ENCODE data around the gene GNA12.

The GNA12 gene

DNA sequence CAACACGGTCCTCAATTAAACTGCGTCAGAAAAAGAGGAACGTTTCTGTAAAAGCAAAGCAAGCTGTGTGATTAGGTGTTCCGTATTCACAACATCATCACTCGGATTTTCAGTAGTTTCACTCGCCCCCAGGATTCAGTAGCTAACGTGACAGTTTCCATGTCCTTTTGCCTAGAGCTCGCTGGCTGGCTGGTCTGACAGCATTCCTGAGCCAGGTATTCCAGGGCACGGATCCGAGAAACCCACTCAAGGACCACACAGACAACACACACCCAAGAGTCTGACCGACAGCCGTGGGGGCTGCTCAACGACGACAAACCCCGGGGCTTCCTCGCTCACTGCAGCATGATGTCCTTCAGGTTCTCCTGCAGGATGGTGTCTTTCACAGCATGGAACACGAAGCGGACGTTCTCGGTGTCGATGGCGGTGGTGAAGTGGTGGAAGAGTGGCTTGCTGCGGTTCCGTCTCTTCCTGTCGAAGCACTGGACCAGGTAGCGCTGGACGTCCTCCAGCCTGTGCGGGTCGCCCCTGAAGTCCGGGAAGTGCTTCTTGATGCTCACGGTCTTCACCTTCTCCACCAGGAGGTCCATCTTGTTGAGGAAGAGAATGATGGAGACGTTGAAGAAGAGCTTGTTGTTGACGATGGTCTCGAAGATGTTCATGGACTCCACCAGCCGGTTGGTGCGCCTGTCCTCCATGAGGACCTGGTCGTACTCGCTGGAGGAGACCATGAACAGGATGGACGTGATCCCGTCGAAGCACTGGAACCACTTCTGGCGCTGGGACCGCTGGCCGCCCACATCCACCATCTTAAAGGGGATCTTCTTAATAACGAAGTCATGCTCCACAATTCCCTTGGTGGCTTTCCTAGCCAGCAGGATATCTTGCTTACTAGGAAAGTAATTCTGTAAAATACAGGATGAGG, 113.0 kb downstream of the GNA12 start:
- TF ChIP-seq, protein P1, sequence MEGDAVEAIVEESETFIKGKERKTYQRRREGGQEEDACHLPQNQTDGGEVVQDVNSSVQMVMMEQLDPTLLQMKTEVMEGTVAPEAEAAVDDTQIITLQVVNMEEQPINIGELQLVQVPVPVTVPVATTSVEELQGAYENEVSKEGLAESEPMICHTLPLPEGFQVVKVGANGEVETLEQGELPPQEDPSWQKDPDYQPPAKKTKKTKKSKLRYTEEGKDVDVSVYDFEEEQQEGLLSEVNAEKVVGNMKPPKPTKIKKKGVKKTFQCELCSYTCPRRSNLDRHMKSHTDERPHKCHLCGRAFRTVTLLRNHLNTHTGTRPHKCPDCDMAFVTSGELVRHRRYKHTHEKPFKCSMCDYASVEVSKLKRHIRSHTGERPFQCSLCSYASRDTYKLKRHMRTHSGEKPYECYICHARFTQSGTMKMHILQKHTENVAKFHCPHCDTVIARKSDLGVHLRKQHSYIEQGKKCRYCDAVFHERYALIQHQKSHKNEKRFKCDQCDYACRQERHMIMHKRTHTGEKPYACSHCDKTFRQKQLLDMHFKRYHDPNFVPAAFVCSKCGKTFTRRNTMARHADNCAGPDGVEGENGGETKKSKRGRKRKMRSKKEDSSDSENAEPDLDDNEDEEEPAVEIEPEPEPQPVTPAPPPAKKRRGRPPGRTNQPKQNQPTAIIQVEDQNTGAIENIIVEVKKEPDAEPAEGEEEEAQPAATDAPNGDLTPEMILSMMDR (IDR thresholded peaks at IDR 0.05; ENCODE audit: insufficient read depth, low read length, poor library complexity, severe bottlenecking), result no peak
- no peak for TF ChIP-seq EZH2phosphoT487 (conservative IDR thresholded peaks at IDR 0.05; ENCODE audit: low read length)
- H3F3A ChIP-seq (ENCODE audit: insufficient read depth), result no peaks in the 10 kb centered on the region
- H3K4me2 ChIP-seq (ENCODE audit: low read depth, low read length, poor library complexity, severe bottlenecking), result no peak overlapping the region
- no peak overlapping the region for H3K9ac ChIP-seq (ENCODE audit: low read length)
- no peaks in the 10 kb centered on the region for H3K27me3 ChIP-seq (ENCODE audit: low read length)
- H3K27ac ChIP-seq (ENCODE audit: low read depth, low read length), result no peak overlapping the region
- no peaks in the 10 kb centered on the region for H3K9me3 ChIP-seq (ENCODE audit: insufficient read depth, low read length)
- H3K36me3 ChIP-seq (ENCODE audit: low read length), result no peaks in the 10 kb centered on the region
- no peaks in the 10 kb centered on the region for H3K9me2 ChIP-seq (replicated peaks; ENCODE audit: insufficient read depth, low read length)
- no peaks in the 10 kb centered on the region for H3K79me2 ChIP-seq (ENCODE audit: insufficient read depth, low read length)
- H2AFZ ChIP-seq (ENCODE audit: low read depth, low read length, severe bottlenecking), result no peak overlapping the region
- H4K20me1 ChIP-seq (ENCODE audit: low read depth, low read length), result no peaks in the 10 kb centered on the region
- no peak overlapping the region for H3K4me3 ChIP-seq (ENCODE audit: insufficient read depth, low read length, poor library complexity, severe bottlenecking)

DNA sequence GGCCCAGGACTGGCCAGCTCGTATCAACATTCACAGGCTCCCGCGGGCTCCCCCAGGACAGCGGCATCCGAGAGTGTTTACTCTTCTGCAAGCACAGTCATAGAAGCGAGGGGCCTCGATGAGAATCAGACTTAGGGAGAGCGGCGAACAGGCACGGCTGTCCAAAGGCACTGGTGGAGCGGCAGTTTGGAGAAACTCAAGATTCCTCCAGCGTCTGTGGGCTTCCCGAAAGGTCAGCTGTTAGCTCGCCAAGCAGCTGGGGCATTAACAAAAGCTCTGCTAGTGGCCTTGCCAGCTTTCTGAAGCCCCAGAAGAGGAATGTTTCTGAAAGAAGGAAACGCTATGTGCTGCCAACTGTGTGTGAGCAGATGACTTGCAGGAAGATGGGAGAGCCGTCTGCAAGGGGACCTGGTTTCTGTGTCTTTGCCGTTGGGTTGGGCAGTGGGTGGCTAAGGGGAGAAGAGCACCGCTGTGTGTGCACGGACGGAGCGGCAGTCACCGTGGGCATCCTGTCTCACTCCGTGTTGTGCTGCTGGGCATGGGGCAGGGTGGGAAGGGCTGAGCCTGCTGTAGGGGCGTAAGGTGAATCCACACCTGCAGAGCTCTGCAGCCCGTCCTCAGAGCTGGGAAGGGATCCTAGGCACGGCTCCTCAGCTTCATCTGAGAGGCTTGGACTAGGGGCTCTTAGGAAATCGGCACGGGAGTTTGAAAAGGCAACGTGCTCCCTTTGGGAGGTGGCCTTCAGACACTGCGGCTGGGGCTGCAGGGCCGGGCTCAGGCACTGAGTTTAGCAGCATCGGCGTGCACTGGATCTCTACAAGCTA, 114.0 kb downstream of the GNA12 start:
- no peaks in the 10 kb centered on the region for H3F3A ChIP-seq (ENCODE audit: insufficient read depth)
- no peaks in the 10 kb centered on the region for H3K27me3 ChIP-seq (ENCODE audit: low read length)
- H4K20me1 ChIP-seq (ENCODE audit: low read depth, low read length), result no peaks in the 10 kb centered on the region
- H3K9me3 ChIP-seq (ENCODE audit: insufficient read depth, low read length), result no peaks in the 10 kb centered on the region
- no peak overlapping the region for H3K4me2 ChIP-seq (ENCODE audit: low read depth, low read length, poor library complexity, severe bottlenecking)
- no peak for TF ChIP-seq EZH2phosphoT487 (conservative IDR thresholded peaks at IDR 0.05; ENCODE audit: low read length)
- TF ChIP-seq, protein P1 (IDR thresholded peaks at IDR 0.05; ENCODE audit: insufficient read depth, low read length, poor library complexity, severe bottlenecking), result no peak
- no peaks in the 10 kb centered on the region for H3K9me2 ChIP-seq (replicated peaks; ENCODE audit: insufficient read depth, low read length)
- no peaks in the 10 kb centered on the region for H3K79me2 ChIP-seq (ENCODE audit: insufficient read depth, low read length)
- H3K36me3 ChIP-seq (ENCODE audit: low read length), result no peaks in the 10 kb centered on the region
- H3K9ac ChIP-seq (ENCODE audit: low read length), result no peak overlapping the region
- H2AFZ ChIP-seq (ENCODE audit: low read depth, low read length, severe bottlenecking), result no peak overlapping the region
- H3K4me3 ChIP-seq (ENCODE audit: insufficient read depth, low read length, poor library complexity, severe bottlenecking), result no peak overlapping the region
- H3K27ac ChIP-seq (ENCODE audit: low read depth, low read length), result no peak overlapping the region

DNA sequence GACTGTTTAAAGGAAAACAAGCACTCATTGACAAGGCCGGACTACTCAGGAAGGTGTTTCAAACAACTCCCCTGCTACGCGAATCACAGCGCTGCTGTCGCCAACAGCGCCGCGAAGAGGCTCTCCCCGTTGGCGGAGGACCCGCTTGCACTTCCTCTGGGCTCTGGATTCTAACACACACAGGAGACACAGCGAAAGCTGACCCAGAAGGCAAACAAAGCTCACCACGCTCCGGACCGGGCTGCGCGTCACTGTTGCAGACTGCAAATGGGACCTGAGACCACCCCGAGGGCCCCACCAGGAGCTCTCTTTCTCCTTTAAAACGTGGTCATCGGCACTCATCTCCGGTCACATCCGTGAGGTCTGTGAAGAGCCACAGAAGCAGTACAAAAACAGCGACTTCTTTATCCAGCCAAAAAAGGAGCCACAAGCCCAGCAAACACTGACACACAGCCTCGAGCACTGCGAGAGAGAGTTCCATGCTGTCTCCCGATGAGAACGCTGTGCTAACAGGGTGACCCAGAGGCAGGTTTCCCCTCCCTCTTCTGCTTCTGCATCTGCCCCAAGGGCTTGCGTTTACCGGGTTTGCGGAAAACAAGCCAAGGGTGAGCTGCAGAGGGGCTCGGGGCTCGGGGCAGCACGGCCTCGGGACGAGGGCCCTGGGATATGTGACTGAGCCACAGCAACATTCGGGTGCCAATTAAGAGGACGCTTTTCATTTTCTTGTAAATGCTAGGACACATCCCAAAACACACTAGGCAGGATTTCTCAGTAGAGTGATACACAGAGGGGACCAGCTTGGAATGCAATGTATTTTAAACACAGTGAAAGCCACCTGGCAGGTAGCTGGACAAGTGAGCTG, 114.8 kb downstream of the GNA12 start:
- TF ChIP-seq, protein P1 (IDR thresholded peaks at IDR 0.05; ENCODE audit: insufficient read depth, low read length, poor library complexity, severe bottlenecking), result no peak
- TF ChIP-seq EZH2phosphoT487 (conservative IDR thresholded peaks at IDR 0.05; ENCODE audit: low read length), result no peak
- Histone ChIP-seq H2AFZ (ENCODE audit: low read depth, low read length, severe bottlenecking) (no peak overlapping the region), H3K36me3 (ENCODE audit: low read length) (no peaks in the 10 kb centered on the region), H3K4me3 (ENCODE audit: insufficient read depth, low read length, poor library complexity, severe bottlenecking) (no peak overlapping the region), H3K27me3 (ENCODE audit: low read length) (no peaks in the 10 kb centered on the region), H3K27ac (ENCODE audit: low read depth, low read length) (no peak overlapping the region), H3K9me3 (ENCODE audit: insufficient read depth, low read length) (no peaks in the 10 kb centered on the region), H3F3A (ENCODE audit: insufficient read depth) (no peaks in the 10 kb centered on the region), H3K4me2 (ENCODE audit: low read depth, low read length, poor library complexity, severe bottlenecking) (no peak overlapping the region), H4K20me1 (ENCODE audit: low read depth, low read length) (no peaks in the 10 kb centered on the region), H3K9me2 (replicated peaks; ENCODE audit: insufficient read depth, low read length) (no peaks in the 10 kb centered on the region), H3K9ac (ENCODE audit: low read length) (no peak overlapping the region), H3K79me2 (ENCODE audit: insufficient read depth, low read length) (no peaks in the 10 kb centered on the region)

All from SU-DHL-6 (cell line).